ENCODE data around the gene ALK. TPM values are rescaled to one million over a fixed set of nuclear protein-coding genes. Genes with fewer than 3 reads are reported as not detected.

ALK gene
- total and polyA plus RNA-seq, 2 donors (not counting 1 experiment from before 2014, with no cell fraction given): not detected

DNA sequence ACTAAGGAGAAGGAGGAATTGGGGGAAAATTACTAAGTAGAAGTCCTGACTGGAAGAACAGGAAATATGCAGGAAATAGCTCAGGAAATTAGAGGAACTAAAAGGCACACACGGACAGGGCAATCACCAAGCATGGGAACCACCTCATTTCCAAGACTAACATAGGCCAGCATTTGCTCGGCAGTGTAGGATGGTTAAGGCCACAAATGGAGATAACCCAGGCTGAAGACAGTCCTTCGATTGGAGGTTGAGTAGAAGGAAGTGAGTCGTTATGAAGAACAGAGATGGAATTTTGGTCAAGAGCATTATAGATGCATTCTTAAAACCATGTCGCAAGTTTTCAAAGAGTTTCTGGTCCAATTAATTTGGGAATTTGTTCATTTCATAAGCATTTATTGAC lies 401.4 kb downstream of the ALK start:
- no peaks in the 10 kb centered on the region for H3K36me3 ChIP-seq (replicated peaks in 1 of 2; ENCODE audit: control extremely low read depth in 1 of 2, control insufficient read depth in 1 of 2, extremely low read depth in 1 of 2, insufficient read depth in 2 of 2, low read length in 1 of 2)
- no peaks in the 10 kb centered on the region for H3K9me3 ChIP-seq (ENCODE audit: control extremely low read depth in 1 of 3, control insufficient read depth in 2 of 3, insufficient read depth in 1 of 3, low read length in 2 of 3)
- no peaks in the 10 kb centered on the region for H3K27me3 ChIP-seq (replicated peaks in 1 of 4; ENCODE audit: control extremely low read depth in 1 of 4, control insufficient read depth in 3 of 4, insufficient read depth in 4 of 4, low read length in 3 of 4)
- H3K27ac ChIP-seq (ENCODE audit: low read length in 2 of 2): no peak overlapping the region
- no peaks in the 10 kb centered on the region for H4K20me1 ChIP-seq (ENCODE audit: control insufficient read depth, insufficient read depth, low read length, poor library complexity, severe bottlenecking)
- H2AFZ ChIP-seq (ENCODE audit: insufficient read depth, low read depth, low read length, poor library complexity, severe bottlenecking): no peak overlapping the region
- Mint-ChIP-seq H3K4me3 (no peak overlapping the region), H3K27me3 (peaks cover 7% of the 10 kb centered on the region), H3K27ac (no peak overlapping the region), H3K4me1 (no peaks in the 10 kb centered on the region), H3K9me3 (ENCODE audit: insufficient read depth) (no peaks in the 10 kb centered on the region)
- H3K4me1 ChIP-seq (ENCODE audit: control insufficient read depth in 2 of 2, insufficient read depth in 2 of 2, low read length in 2 of 2): no peaks in the 10 kb centered on the region
- CTCF ChIA-PET: no interaction called here
- intact Hi-C loops (cut with micrococcal nuclease): no loop called here
- TF ChIP-seq, protein P1, sequence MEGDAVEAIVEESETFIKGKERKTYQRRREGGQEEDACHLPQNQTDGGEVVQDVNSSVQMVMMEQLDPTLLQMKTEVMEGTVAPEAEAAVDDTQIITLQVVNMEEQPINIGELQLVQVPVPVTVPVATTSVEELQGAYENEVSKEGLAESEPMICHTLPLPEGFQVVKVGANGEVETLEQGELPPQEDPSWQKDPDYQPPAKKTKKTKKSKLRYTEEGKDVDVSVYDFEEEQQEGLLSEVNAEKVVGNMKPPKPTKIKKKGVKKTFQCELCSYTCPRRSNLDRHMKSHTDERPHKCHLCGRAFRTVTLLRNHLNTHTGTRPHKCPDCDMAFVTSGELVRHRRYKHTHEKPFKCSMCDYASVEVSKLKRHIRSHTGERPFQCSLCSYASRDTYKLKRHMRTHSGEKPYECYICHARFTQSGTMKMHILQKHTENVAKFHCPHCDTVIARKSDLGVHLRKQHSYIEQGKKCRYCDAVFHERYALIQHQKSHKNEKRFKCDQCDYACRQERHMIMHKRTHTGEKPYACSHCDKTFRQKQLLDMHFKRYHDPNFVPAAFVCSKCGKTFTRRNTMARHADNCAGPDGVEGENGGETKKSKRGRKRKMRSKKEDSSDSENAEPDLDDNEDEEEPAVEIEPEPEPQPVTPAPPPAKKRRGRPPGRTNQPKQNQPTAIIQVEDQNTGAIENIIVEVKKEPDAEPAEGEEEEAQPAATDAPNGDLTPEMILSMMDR (IDR thresholded peaks at IDR 0.05): no peak
- no peak for TF ChIP-seq EZH2 (IDR thresholded peaks at IDR 0.05; ENCODE audit: borderline replicate concordance, insufficient read depth, low read depth, low read length, poor library complexity, severe bottlenecking)
- POLR2A ChIA-PET: no interaction called here
- 93% methylated on average over 3 of the region's 5 CpGs for WGBS (ENCODE audit: insufficient coverage)
- H3K4me3 ChIP-seq (ENCODE audit: control extremely low read depth in 1 of 5, extremely low read depth in 1 of 5, insufficient read depth in 1 of 5, low read depth in 2 of 5, low read length in 4 of 5): no peak overlapping the region
- no peak overlapping the region for H3K4me2 ChIP-seq (replicated peaks; ENCODE audit: low read depth, low read length, poor library complexity, severe bottlenecking)
- ATAC-seq (ENCODE audit: low read depth) (no peak), DNase-seq (no peak)
- H3K9ac ChIP-seq (ENCODE audit: low read length): no peak overlapping the region
- no peaks in the 10 kb centered on the region for H3K79me2 ChIP-seq (ENCODE audit: control insufficient read depth, insufficient read depth, low read length)

GRCh38 chr2:29519338-29519925 lies 402.0 kb downstream of the ALK start:
- H4K20me1 ChIP-seq (ENCODE audit: control insufficient read depth, insufficient read depth, low read length, poor library complexity, severe bottlenecking): no peaks in the 10 kb centered on the region
- H3K4me2 ChIP-seq (replicated peaks; ENCODE audit: low read depth, low read length, poor library complexity, severe bottlenecking): no peak overlapping the region
- H3K4me1 ChIP-seq (ENCODE audit: control insufficient read depth in 2 of 2, insufficient read depth in 2 of 2, low read length in 2 of 2): no peaks in the 10 kb centered on the region
- no peak for DNase-seq
- Mint-ChIP-seq H3K4me3 (no peak overlapping the region), H3K4me1 (no peaks in the 10 kb centered on the region), H3K9me3 (ENCODE audit: insufficient read depth) (peaks cover 2% of the 10 kb centered on the region), H3K27ac (no peak overlapping the region), H3K27me3 (peaks cover 7% of the 10 kb centered on the region)
- ChIA-PET CTCF (no interaction called here), POLR2A (no interaction called here)
- no peak overlapping the region for H3K27ac ChIP-seq (ENCODE audit: low read length in 2 of 2)
- 100% methylated on average over 2 of the region's 3 CpGs for WGBS (ENCODE audit: insufficient coverage)
- TF ChIP-seq, protein P1 (IDR thresholded peaks at IDR 0.05): no peak
- TF ChIP-seq EZH2 (IDR thresholded peaks at IDR 0.05; ENCODE audit: borderline replicate concordance, insufficient read depth, low read depth, low read length, poor library complexity, severe bottlenecking): no peak
- no peak overlapping the region for H3K9ac ChIP-seq (ENCODE audit: low read length)
- no peaks in the 10 kb centered on the region for H3K27me3 ChIP-seq (replicated peaks in 1 of 4; ENCODE audit: control extremely low read depth in 1 of 4, control insufficient read depth in 3 of 4, insufficient read depth in 4 of 4, low read length in 3 of 4)
- no peaks in the 10 kb centered on the region for H3K36me3 ChIP-seq (replicated peaks in 1 of 2; ENCODE audit: control extremely low read depth in 1 of 2, control insufficient read depth in 1 of 2, extremely low read depth in 1 of 2, insufficient read depth in 2 of 2, low read length in 1 of 2)
- H3K4me3 ChIP-seq (ENCODE audit: control extremely low read depth in 1 of 5, extremely low read depth in 1 of 5, insufficient read depth in 1 of 5, low read depth in 2 of 5, low read length in 4 of 5): no peak overlapping the region
- no peak for ATAC-seq (ENCODE audit: low read depth)
- intact Hi-C loops (cut with micrococcal nuclease): no loop called here
- H2AFZ ChIP-seq (ENCODE audit: insufficient read depth, low read depth, low read length, poor library complexity, severe bottlenecking): no peak overlapping the region
- H3K9me3 ChIP-seq (ENCODE audit: control extremely low read depth in 1 of 3, control insufficient read depth in 2 of 3, insufficient read depth in 1 of 3, low read length in 2 of 3): no peaks in the 10 kb centered on the region
- no peaks in the 10 kb centered on the region for H3K79me2 ChIP-seq (ENCODE audit: control insufficient read depth, insufficient read depth, low read length)
